ENCODE results near the gene NR2F2.

Gene NR2F2

DNA sequence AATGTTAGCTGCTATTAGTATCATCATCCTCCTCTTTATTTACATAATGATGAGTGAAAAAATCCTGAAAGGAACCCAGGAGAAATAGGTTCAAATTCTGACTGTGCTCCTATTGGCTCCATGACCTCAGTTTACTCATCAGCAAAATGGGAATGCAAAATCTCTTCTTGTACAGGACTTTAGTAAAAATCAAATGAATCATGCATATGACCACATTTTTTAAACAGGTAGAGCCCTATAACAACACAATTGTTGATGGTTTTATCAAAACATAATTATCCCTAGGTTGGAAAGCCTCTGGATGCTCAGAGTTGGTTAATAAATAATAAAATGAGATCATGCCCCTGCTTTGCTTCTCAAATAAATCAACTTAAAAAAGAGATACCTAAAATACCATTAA lies 16.0 kb upstream of the NR2F2 start:
- DNase-seq (ENCODE audit: insufficient read length, low spot score) (no peak), FAIRE-seq (no peak)
- TF ChIP-seq POLR2A (IDR thresholded peaks at IDR 0.05; ENCODE audit: low read depth, low read length) (no peak), POLR2AphosphoS5 (IDR thresholded peaks at IDR 0.05; ENCODE audit: low read depth, low read length) (no peak), POU2F2 (IDR thresholded peaks at IDR 0.05; ENCODE audit: low read depth, low read length) (no peak), TAF1 (IDR thresholded peaks at IDR 0.05; ENCODE audit: low read depth, low read length) (no peak), PAX5 (IDR thresholded peaks at IDR 0.05; ENCODE audit: insufficient read depth, low read length, severe bottlenecking) (no peak), SPI1 (IDR thresholded peaks at IDR 0.05; ENCODE audit: low read depth, low read length) (no peak)

- no peak for FAIRE-seq
- TF ChIP-seq POU2F2 (IDR thresholded peaks at IDR 0.05; ENCODE audit: low read depth, low read length), result no peak
- TF ChIP-seq PAX5 (IDR thresholded peaks at IDR 0.05; ENCODE audit: insufficient read depth, low read length, severe bottlenecking), result no peak
- no peak for TF ChIP-seq TAF1 (IDR thresholded peaks at IDR 0.05; ENCODE audit: low read depth, low read length)
- no peak for TF ChIP-seq SPI1 (IDR thresholded peaks at IDR 0.05; ENCODE audit: low read depth, low read length)
- no peak for TF ChIP-seq POLR2AphosphoS5 (IDR thresholded peaks at IDR 0.05; ENCODE audit: low read depth, low read length)
- no peak for TF ChIP-seq POLR2A (IDR thresholded peaks at IDR 0.05; ENCODE audit: low read depth, low read length)
Measured at GRCh38 chr15:96314963-96315362, 15.5 kb upstream of the NR2F2 start.

GRCh38 chr15:96316953-96317629 lies 13.4 kb upstream of the NR2F2 start:
- no peak for FAIRE-seq
- no peak for TF ChIP-seq TAF1 (IDR thresholded peaks at IDR 0.05; ENCODE audit: low read depth, low read length)
- TF ChIP-seq POLR2A (IDR thresholded peaks at IDR 0.05; ENCODE audit: low read depth, low read length), result no peak
- no peak for TF ChIP-seq PAX5 (IDR thresholded peaks at IDR 0.05; ENCODE audit: insufficient read depth, low read length, severe bottlenecking)
- no peak for TF ChIP-seq POLR2AphosphoS5 (IDR thresholded peaks at IDR 0.05; ENCODE audit: low read depth, low read length)
- no peak for TF ChIP-seq POU2F2 (IDR thresholded peaks at IDR 0.05; ENCODE audit: low read depth, low read length)
- TF ChIP-seq SPI1 (IDR thresholded peaks at IDR 0.05; ENCODE audit: low read depth, low read length), result no peak
- no peak for DNase-seq (ENCODE audit: insufficient read length, low spot score)

More at GRCh38 chr15:96314963-96315362, 15.5 kb upstream of the NR2F2 start:
- no peak for DNase-seq (ENCODE audit: insufficient read length, low spot score)

DNA sequence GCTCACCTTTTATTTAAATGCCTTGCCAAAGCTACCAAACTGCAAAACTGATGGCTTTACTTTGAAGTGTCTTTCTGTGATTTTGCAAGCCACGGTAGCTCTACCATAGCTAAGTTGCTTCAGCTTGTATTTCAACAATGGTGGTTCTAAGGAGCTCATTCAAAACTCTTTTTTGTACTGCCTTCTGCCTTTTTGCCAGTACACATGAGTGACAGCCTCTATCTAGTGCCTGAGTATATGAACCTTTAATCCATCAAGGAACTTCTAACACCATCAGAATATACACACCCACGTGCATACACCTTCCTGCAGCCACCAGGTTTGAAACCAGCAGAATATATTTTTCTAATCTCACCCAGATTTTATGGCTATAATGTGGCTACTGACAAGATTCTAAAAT lies 10.4 kb upstream of the NR2F2 start:
- FAIRE-seq (no peak), DNase-seq (ENCODE audit: insufficient read length, low spot score) (no peak)
- TF ChIP-seq PAX5 (IDR thresholded peaks at IDR 0.05; ENCODE audit: insufficient read depth, low read length, severe bottlenecking), result no peak
- TF ChIP-seq POLR2AphosphoS5 (IDR thresholded peaks at IDR 0.05; ENCODE audit: low read depth, low read length), result no peak
- no peak for TF ChIP-seq POLR2A (IDR thresholded peaks at IDR 0.05; ENCODE audit: low read depth, low read length)
- no peak for TF ChIP-seq TAF1 (IDR thresholded peaks at IDR 0.05; ENCODE audit: low read depth, low read length)
- TF ChIP-seq SPI1 (IDR thresholded peaks at IDR 0.05; ENCODE audit: low read depth, low read length), result no peak
- TF ChIP-seq POU2F2 (IDR thresholded peaks at IDR 0.05; ENCODE audit: low read depth, low read length), result no peak

GRCh38 chr15:96320703-96321638 lies 9.5 kb upstream of the NR2F2 start:
- TF ChIP-seq POLR2AphosphoS5 (IDR thresholded peaks at IDR 0.05; ENCODE audit: low read depth, low read length) (no peak), TAF1 (IDR thresholded peaks at IDR 0.05; ENCODE audit: low read depth, low read length) (no peak), SPI1 (IDR thresholded peaks at IDR 0.05; ENCODE audit: low read depth, low read length) (no peak), POLR2A (IDR thresholded peaks at IDR 0.05; ENCODE audit: low read depth, low read length) (no peak), PAX5 (IDR thresholded peaks at IDR 0.05; ENCODE audit: insufficient read depth, low read length, severe bottlenecking) (no peak), POU2F2 (IDR thresholded peaks at IDR 0.05; ENCODE audit: low read depth, low read length) (no peak)
- FAIRE-seq (no peak), DNase-seq (ENCODE audit: insufficient read length, low spot score) (no peak)

GRCh38 chr15:96321639-96322535 lies 8.6 kb upstream of the NR2F2 start:
- TF ChIP-seq SPI1 (IDR thresholded peaks at IDR 0.05; ENCODE audit: low read depth, low read length), result no peak
- TF ChIP-seq TAF1 (IDR thresholded peaks at IDR 0.05; ENCODE audit: low read depth, low read length), result no peak
- no peak for TF ChIP-seq POU2F2 (IDR thresholded peaks at IDR 0.05; ENCODE audit: low read depth, low read length)
- TF ChIP-seq PAX5 (IDR thresholded peaks at IDR 0.05; ENCODE audit: insufficient read depth, low read length, severe bottlenecking), result no peak
- TF ChIP-seq POLR2AphosphoS5 (IDR thresholded peaks at IDR 0.05; ENCODE audit: low read depth, low read length), result no peak
- TF ChIP-seq POLR2A (IDR thresholded peaks at IDR 0.05; ENCODE audit: low read depth, low read length), result no peak
- DNase-seq (ENCODE audit: insufficient read length, low spot score) (no peak), FAIRE-seq (no peak)

DNA sequence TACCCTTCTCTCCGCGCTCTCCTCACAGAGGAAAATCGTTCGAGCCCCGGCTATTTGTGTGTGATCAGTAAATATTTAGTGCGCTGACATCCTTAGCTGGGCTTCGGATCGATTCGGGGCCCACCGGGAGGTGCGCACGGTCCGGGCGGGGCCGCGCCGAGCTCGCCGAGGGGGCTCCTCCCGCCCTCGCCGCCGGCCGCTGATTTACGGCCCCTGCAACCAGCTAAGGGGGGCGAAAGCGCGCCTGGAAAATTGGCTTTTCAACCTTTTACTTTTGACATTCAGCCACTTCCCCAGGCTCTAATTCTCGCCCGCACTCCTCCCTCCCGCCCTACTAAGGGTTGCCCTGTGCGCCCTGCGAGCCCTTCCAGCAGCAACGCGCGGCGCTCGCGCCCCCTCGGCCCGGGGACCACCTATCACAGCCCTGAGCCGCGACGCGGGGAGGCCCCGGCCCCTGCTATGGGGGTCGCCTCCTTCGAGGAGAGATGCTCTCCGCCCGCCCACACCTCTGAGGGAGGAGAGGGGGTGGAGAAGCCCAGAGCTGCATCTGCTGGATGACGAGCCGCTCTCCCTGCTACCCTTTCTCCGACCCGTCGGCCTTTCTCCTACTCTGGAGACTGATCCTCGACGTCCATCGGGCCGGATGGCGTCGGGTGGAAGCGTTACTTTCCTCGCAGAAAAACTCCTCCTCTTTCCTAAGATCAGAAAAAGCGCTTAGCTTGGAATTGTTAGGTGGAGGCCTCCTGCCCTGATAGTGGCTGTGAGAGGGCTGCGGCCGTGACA lies 7.8 kb upstream of the NR2F2 start:
- DNase-seq (ENCODE audit: insufficient read length, low spot score) (no peak), FAIRE-seq (no peak)
- no peak for TF ChIP-seq POLR2A (IDR thresholded peaks at IDR 0.05; ENCODE audit: low read depth, low read length)

GRCh38 chr15:96323319-96324145 lies 7.0 kb upstream of the NR2F2 start:
- no peak for DNase-seq (ENCODE audit: insufficient read length, low spot score)
- no peak for TF ChIP-seq POU2F2 (IDR thresholded peaks at IDR 0.05; ENCODE audit: low read depth, low read length)
- no peak for TF ChIP-seq POLR2AphosphoS5 (IDR thresholded peaks at IDR 0.05; ENCODE audit: low read depth, low read length)
- TF ChIP-seq TAF1 (IDR thresholded peaks at IDR 0.05; ENCODE audit: low read depth, low read length), result no peak
- TF ChIP-seq PAX5 (IDR thresholded peaks at IDR 0.05; ENCODE audit: insufficient read depth, low read length, severe bottlenecking), result no peak
- TF ChIP-seq POLR2A (IDR thresholded peaks at IDR 0.05; ENCODE audit: low read depth, low read length), result no peak
- no peak for TF ChIP-seq SPI1 (IDR thresholded peaks at IDR 0.05; ENCODE audit: low read depth, low read length)
- FAIRE-seq, result no peak
